Thoracic aorta (tissue), 2 donors: Measurements from ENCODE around the gene SYTL1. TPM values are rescaled to one million over a fixed set of nuclear protein-coding genes. Genes with fewer than 3 reads are reported as not detected.

ENCODE experiments used
- ATAC-seq: fragments of 150-250 bp; one replicate; pipeline ENCODE4 v1.8.0; 2017; ENCODE audit warnings: low read depth; ENCODE audit not compliant: insufficient number of reproducible peaks, low FRiP score
- DNase-seq: peaks from one replicate; pipeline ENCODE4 v3.0.0-alpha.2; 2020; ENCODE audit warnings: low spot score
- H3K27ac ChIP-seq, 2 donors: fragments of 200-600 bp; sonication (generic); 1 replicate in 1 of 2; 2 replicates in 1 of 2; pipeline ENCODE4 v1.5.1; 2016; ENCODE audit warnings: mild to moderate bottlenecking in 2 of 2, moderate library complexity in 2 of 2
- H3K27me3 ChIP-seq: fragments of 200-600 bp; sonication (generic); replicated peaks from 2 replicates; pipeline ENCODE4 v1.6.0; 2016; ENCODE audit warnings: mild to moderate bottlenecking; ENCODE audit not compliant: insufficient read depth
- H3K36me3 ChIP-seq: fragments of 200-600 bp; sonication (generic); one replicate; pipeline ENCODE4 v1.5.1; 2016
- H3K4me1 ChIP-seq, 2 donors: fragments of 200-600 bp; sonication (generic); 1 replicate in 1 of 2; 2 replicates in 1 of 2; pipeline versions ENCODE4 v1.5.1 to v1.6.0; 2016; ENCODE audit warnings: low read depth in 2 of 2, mild to moderate bottlenecking in 1 of 2; ENCODE audit not compliant: control insufficient read depth in 1 of 2
- H3K4me3 ChIP-seq: fragments of 200-600 bp; sonication (generic); 2 replicates; pipeline ENCODE4 v1.5.1; 2016; ENCODE audit warnings: mild to moderate bottlenecking
- H3K9me3 ChIP-seq: fragments of 200-600 bp; sonication (generic); 2 replicates; pipeline ENCODE4 v1.5.1; 2016
- total RNA-seq, 2 donors: library from RNA; depleted of rRNA; stranded (reverse); fragments of >200 nt; gene quantifications; one replicate each; pipeline versions ENCODE4 v1.1.0 to v1.2.3, GENCODE V29; 2016
- TF ChIP-seq, protein P1 (sequence below): fragments of 200-600 bp; sonication (generic); IDR thresholded peaks from one replicate; pipeline ENCODE4 v1.5.1; 2019; ENCODE audit warnings: antibody characterized with exemption

SYTL1 gene
- total RNA-seq, 2 donors from 2014 or later, result 4.1 to 5.5 TPM

DNA sequence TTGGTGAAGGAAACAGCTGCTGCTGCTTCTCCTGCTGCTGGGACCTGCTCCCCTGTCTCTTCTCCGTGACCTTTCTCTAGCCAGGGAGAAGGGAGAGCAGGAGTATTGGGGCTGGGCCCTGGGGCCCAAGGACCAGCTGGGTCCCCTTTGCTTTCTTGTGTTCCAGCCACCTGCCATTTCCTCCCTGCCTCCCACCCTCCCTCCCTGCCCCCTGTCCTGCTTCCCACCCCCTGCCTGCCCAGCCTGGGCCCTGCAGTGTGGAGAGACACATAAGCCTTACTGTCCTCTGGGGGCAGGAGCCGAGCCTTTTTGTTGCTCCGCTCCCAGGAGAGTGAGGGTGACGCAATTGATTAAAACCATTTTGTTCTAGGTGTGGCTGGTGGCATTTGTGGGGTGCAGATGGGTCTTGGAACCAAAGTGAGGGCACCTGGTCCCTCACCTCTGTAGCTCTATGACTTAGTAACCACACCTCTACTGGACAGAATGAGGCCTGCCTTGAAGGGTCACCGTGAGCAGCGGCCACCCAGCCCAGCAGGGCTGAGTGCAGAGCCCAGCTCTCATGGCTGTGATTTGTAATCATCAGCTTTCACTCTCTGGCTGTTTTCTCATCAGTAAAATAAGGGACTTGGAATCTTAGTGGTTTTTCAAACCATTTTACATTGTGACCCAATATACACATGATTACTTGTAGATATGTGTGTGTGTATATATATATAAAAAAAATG is 33.8 kb upstream of the SYTL1 start:
- DNase-seq, result no peak
- no peak for ATAC-seq
- Histone ChIP-seq H3K4me3 (no peak overlapping the region), H3K36me3 (peaks cover 22% of the 10 kb centered on the region), H3K27me3 (no peaks in the 10 kb centered on the region), H3K27ac (no peak overlapping the region), H3K9me3 (no peaks in the 10 kb centered on the region), H3K4me1 (no peaks in the 10 kb centered on the region)
- TF ChIP-seq, protein P1, sequence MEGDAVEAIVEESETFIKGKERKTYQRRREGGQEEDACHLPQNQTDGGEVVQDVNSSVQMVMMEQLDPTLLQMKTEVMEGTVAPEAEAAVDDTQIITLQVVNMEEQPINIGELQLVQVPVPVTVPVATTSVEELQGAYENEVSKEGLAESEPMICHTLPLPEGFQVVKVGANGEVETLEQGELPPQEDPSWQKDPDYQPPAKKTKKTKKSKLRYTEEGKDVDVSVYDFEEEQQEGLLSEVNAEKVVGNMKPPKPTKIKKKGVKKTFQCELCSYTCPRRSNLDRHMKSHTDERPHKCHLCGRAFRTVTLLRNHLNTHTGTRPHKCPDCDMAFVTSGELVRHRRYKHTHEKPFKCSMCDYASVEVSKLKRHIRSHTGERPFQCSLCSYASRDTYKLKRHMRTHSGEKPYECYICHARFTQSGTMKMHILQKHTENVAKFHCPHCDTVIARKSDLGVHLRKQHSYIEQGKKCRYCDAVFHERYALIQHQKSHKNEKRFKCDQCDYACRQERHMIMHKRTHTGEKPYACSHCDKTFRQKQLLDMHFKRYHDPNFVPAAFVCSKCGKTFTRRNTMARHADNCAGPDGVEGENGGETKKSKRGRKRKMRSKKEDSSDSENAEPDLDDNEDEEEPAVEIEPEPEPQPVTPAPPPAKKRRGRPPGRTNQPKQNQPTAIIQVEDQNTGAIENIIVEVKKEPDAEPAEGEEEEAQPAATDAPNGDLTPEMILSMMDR, result no peak

- Histone ChIP-seq H3K9me3 (no peaks in the 10 kb centered on the region), H3K4me1 (no peaks in the 10 kb centered on the region), H3K4me3 (no peak overlapping the region), H3K27ac (no peak overlapping the region), H3K36me3 (peaks cover 5% of the 10 kb centered on the region), H3K27me3 (no peaks in the 10 kb centered on the region)
- ATAC-seq, result no peak
- no peak for DNase-seq
- TF ChIP-seq, protein P1, result no peak
Observed at GRCh38 chr1:27314169-27314568, 27.7 kb upstream of the SYTL1 start.

DNA sequence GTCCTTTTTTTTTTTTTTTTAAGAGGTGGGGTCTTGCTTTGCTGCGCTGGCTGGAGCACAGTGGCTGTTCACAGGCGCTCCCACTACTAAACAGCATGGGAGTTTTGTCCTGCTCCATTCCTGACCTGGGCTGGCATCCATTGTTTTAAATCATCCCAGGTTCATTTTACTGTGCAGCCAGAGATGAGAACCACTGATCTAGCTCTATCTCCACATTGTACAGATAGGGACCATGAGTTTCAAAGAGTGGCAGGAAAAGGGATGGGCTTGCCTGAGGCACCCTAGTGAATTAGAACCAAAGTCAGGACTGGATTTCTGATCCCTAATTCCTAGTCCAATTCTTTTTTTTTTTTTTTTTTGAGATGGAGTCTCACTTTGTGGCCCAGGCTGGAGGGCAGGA is 27.1 kb upstream of the SYTL1 start:
- TF ChIP-seq, protein P1, result no peak
- Histone ChIP-seq H3K27ac (no peak overlapping the region), H3K4me1 (no peaks in the 10 kb centered on the region), H3K36me3 (peaks cover 5% of the 10 kb centered on the region), H3K9me3 (no peaks in the 10 kb centered on the region), H3K27me3 (no peaks in the 10 kb centered on the region), H3K4me3 (no peak overlapping the region)
- no peak for DNase-seq
- ATAC-seq, result no peak

DNA sequence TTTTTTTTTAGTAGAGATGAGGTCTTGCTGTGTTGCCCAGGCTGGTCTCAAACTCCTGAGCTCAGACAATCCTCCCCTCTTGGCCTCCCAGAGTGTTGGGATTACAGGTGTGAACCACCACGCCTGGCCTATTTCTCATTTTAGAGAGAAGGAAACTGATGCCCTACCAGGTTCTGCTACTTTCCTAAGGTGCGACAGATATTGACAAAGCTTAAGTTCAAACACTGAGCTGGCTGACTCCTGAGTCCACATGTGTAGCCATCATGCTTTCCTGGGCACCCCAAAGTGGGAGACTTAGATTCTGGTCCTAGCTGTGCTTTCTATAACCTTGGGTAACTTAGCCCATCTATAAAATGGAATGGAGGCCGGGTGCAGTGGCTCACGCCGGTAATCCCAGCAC is 25.0 kb upstream of the SYTL1 start:
- Histone ChIP-seq H3K27me3 (no peaks in the 10 kb centered on the region), H3K27ac (no peak overlapping the region), H3K4me3 (no peak overlapping the region), H3K36me3 (no peaks in the 10 kb centered on the region), H3K9me3 (no peaks in the 10 kb centered on the region), H3K4me1 (peaks cover 0 to 6% of the 10 kb centered on the region in 2 donors)
- no peak for ATAC-seq
- TF ChIP-seq, protein P1, result no peak
- DNase-seq, result no peak

DNA sequence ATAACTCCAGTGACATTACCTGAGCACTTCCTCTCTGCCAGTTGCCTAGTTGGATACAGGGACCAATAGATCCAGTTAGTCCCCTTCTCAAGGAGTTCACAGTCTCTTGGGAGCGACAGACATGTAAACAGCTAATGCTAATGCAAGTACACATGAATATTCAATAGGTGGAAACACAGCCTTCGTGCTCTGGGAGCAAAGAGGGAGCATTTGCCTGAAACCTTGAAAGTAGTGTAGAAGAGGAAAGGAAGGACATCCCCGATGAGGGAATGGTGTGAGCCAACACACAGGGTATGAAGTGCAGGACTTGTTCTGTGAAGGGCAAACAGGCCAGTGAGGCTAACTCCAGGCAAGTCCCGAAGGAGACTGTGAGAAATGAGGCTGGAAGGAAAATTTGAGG is 23.7 kb upstream of the SYTL1 start:
- H3K4me1 ChIP-seq, result peaks cover 4 to 10% of the 10 kb centered on the region in 2 donors
- ATAC-seq (no peak), DNase-seq (no peak)
- H3K36me3 ChIP-seq, result no peaks in the 10 kb centered on the region
- H3K4me3 ChIP-seq, result no peak overlapping the region
- TF ChIP-seq, protein P1, result no peak
- H3K27me3 ChIP-seq, result no peaks in the 10 kb centered on the region
- no peaks in the 10 kb centered on the region for H3K9me3 ChIP-seq
- H3K27ac ChIP-seq, result no peak overlapping the region
